ENCODE data around the gene BPTF.
"Not testable (repeated sequence)": the region's sequence is repeated elsewhere in the genome, so short reads cannot be mapped to it uniquely, and the experiment has no call there.

BPTF gene, protein sequence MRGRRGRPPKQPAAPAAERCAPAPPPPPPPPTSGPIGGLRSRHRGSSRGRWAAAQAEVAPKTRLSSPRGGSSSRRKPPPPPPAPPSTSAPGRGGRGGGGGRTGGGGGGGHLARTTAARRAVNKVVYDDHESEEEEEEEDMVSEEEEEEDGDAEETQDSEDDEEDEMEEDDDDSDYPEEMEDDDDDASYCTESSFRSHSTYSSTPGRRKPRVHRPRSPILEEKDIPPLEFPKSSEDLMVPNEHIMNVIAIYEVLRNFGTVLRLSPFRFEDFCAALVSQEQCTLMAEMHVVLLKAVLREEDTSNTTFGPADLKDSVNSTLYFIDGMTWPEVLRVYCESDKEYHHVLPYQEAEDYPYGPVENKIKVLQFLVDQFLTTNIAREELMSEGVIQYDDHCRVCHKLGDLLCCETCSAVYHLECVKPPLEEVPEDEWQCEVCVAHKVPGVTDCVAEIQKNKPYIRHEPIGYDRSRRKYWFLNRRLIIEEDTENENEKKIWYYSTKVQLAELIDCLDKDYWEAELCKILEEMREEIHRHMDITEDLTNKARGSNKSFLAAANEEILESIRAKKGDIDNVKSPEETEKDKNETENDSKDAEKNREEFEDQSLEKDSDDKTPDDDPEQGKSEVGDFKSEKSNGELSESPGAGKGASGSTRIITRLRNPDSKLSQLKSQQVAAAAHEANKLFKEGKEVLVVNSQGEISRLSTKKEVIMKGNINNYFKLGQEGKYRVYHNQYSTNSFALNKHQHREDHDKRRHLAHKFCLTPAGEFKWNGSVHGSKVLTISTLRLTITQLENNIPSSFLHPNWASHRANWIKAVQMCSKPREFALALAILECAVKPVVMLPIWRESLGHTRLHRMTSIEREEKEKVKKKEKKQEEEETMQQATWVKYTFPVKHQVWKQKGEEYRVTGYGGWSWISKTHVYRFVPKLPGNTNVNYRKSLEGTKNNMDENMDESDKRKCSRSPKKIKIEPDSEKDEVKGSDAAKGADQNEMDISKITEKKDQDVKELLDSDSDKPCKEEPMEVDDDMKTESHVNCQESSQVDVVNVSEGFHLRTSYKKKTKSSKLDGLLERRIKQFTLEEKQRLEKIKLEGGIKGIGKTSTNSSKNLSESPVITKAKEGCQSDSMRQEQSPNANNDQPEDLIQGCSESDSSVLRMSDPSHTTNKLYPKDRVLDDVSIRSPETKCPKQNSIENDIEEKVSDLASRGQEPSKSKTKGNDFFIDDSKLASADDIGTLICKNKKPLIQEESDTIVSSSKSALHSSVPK (N-terminal part only)

DNA sequence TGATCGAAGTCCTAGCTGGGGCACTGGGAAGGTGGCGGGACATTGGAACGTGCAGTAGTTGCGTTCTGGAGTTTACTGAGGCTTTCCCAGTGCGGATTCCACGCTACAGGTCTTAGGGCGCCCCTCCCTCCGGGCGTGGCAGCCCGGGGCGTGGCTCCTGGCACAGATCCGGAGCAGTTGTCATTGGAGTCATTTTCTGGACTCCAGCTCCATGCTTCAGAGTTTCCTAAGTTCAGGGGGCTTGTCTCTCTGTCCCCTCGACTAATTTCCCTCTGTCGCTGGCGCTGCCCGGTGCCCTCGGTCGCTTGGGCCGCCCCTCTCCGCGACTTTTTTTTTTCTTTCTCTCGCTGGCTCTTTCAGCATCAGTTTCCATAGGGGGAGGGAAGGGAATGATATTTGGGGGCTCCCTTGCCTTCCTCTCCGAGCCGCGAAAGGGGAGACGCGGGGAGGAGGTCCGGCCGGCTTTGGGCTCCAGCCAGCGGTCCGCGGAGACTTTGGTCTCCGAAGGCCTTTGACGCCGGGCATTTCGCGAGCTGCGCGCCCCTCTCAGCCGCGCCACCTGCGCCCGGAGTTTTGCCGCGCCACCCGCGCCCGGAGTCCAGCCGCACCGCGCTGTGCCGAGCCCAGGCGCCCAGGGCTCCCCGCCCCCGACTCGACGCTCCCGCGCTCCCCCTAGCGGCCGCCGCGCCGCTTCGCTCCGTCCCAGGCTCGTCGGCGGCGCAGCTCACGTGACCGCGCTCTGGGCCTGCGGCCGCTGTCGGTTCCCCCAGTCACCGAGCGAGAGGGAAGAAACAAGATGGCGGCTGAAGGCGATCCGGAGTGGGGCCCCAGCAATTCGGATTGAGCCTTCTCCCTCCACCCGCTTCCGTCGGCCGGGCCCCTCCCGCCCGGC, at the start of gene BPTF:
TSS of gene BPTF (plus strand) at position 769 of the 892 bp plus-strand sequence. CDS start 222 bp downstream, outside the sequence.
- Mint-ChIP-seq H3K4me1 (ENCODE audit: low read depth) (peaks cover 30% of the 10 kb centered on the region), H3K27ac (peak within 1 kb of the TSS; percentile 95), H3K36me3 (no peaks in the 10 kb centered on the region)

DNA sequence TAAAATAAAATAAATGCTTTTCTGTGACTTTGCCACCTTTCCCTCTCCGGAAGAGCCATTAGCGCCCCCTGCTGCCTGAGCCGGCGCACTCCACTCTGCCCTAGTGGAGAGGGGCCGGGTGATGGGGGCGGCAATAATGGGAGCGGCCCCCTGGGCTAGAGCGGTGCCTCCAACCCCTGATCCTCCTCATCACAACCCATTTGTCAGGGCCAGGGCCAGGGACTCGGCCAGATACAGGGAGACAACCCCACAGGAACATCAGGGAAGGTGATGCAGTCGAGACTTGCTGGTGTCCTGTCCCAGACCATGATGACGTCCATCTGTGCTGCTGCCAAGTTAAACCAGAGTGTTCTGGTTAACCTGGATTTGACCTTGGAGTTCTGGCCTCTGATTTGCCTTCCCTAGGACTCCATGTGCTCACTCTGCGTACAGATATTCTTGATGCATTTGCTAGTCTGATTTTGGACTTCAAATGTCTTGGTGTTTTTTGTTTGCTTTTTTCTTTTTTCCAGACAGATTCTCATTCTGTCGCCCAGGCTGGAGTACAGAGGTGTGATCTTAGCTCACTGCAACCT, 46.1 kb upstream of the BPTF start:
- no peak overlapping the region for H3K27ac Mint-ChIP-seq

More for the DNA sequence above, at the start of gene BPTF:
- Mint-ChIP-seq H3K9me3 (ENCODE audit: low read depth) (no peaks in the 10 kb centered on the region), H3K27me3 (no peaks in the 10 kb centered on the region), H3K4me3 (peak within 1 kb of the TSS; percentile 95)

DNA sequence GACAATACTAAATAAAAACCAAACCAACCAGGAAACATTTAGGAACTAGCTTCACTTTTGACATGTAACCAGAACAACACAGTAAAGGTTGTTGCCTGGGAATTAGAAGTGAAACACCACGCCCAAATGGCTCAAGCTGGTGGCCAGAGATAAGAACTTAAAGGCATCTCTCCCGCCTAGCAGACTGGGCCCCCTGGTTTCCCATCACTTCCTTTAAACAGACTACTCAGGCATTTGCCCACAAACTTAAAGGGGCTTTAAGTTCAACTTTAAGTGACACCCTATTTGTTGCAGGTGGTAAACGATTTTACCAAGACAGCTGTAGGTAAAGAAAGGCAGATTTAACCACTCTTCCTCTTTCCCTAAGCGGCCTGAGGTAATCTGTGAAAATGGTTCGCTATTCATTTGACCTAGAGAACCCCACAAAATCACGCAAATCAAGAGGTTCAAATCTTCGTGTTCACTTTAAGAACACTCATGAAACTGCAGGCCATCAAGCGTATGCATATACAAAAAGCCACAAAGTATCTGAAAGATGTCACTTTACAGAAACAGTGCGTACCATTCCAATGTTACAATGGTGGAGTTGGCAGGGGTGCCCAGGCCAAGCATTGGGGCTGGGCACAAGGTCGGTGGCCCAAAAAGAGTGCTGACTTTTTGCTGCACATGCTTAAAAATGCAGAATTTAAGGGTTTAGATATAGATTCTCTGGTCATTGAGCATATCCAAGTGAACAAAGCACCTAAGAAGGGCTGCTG, 40.8 kb upstream of the BPTF start:
- Mint-ChIP-seq H3K27ac (no peak overlapping the region), H3K27me3 (peaks cover 6% of the 10 kb centered on the region), H3K9me3 (ENCODE audit: low read depth) (no peaks in the 10 kb centered on the region), H3K4me3 (no peak overlapping the region), H3K4me1 (ENCODE audit: low read depth) (no peaks in the 10 kb centered on the region), H3K36me3 (peaks cover 3% of the 10 kb centered on the region)

More for the DNA sequence above, 46.1 kb upstream of the BPTF start:
- no peaks in the 10 kb centered on the region for H3K36me3 Mint-ChIP-seq
- H3K27me3 Mint-ChIP-seq: no peaks in the 10 kb centered on the region
- no peaks in the 10 kb centered on the region for H3K9me3 Mint-ChIP-seq (ENCODE audit: low read depth)
- H3K4me3 Mint-ChIP-seq: no peak overlapping the region
- H3K4me1 Mint-ChIP-seq (ENCODE audit: low read depth): no peaks in the 10 kb centered on the region

DNA sequence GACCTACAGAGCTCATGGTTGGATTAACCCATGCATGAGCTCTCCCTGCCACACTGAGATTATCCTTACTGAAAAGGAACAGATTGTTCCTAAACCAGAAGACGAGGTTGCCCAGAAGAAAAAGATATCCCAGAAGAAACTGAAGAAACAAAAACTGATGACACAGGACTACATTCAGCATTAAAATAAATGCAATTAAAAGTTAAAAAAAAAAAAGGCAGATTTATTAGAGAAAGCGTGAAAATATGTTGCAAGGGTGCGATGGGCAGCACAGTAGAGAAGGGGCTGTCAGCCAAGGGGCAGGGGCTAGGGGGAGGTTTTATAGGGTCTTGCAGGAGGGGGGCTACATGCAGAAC, 40.2 kb upstream of the BPTF start:
- peaks cover 6% of the 10 kb centered on the region for H3K27me3 Mint-ChIP-seq
- H3K36me3 Mint-ChIP-seq: peaks cover 3% of the 10 kb centered on the region
- no peak overlapping the region for H3K4me3 Mint-ChIP-seq
- no peaks in the 10 kb centered on the region for H3K9me3 Mint-ChIP-seq (ENCODE audit: low read depth)
- H3K4me1 Mint-ChIP-seq (ENCODE audit: low read depth): no peaks in the 10 kb centered on the region
- H3K27ac Mint-ChIP-seq: no peak overlapping the region

DNA sequence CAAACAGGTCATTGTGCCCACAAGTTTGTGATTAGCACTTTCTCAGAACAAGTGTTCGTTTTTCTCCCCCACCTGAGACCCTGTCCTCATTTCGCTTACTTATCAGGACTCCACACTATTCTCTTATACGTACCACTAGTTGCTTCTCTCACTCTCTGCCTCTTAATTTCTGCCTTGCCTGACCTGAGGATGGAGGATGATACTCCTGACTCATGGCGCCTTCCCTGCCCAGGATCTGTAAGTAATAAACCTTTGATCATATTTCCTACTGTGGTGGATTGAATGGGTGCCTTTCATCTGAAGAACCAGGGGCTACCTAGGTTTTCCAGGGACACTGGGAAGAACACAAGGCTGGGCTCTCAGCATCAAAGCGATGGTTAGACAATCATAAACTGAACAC, 39.8 kb upstream of the BPTF start:
- Mint-ChIP-seq H3K4me3 (no peak overlapping the region), H3K27ac (no peak overlapping the region), H3K4me1 (ENCODE audit: low read depth) (no peaks in the 10 kb centered on the region), H3K9me3 (ENCODE audit: low read depth) (no peaks in the 10 kb centered on the region), H3K27me3 (peaks cover 6% of the 10 kb centered on the region), H3K36me3 (peaks cover 3% of the 10 kb centered on the region)

DNA sequence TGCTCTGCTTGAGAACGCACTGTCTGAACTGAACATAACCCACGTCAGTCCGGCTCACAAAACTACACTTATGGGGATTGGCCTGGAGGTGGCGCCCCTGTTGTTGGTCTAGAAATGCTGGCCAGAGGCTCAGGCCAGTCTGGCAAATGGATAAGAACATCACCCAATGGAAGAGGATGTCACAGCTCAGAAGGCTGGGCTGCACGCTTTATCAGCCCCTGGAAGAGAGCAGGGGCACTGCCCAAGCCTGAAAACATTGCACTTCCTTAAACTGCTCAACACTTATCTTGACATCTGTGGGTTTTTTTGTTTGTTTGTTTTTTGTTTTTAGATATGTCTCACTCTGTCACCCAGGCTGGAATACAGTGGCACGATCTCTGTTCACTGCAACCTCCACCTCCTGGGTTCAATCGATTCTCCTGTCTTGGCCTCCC, 24.8 kb upstream of the BPTF start:
- no peaks in the 10 kb centered on the region for H3K36me3 Mint-ChIP-seq

DNA sequence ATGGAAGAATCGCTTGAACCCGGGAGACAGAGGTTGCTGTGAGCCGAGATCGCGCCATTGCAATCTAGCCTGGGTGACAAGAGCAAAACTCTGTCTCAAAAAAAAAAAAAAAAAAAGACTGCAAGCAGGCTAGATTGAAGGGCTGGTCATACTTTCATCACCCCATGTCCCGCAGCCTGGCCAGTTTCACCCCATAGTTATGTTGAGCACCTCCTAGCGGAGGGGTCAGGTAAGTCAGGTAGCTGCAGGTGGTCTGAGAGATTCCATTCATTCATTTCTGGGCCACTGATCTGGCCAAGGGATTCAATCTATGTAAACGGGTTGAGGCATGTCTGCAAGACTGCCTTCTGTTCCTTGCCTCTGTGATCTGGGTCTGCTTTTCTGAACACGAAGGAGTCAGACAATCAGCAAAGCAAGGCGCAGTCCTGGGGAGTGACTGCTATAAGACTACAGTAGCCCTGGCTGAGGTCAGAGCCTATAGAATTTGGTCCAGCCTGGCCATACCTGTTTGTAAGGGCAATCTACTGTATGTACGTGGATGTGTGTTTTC, 23.6 kb upstream of the BPTF start:
- Mint-ChIP-seq H3K9me3 (ENCODE audit: low read depth) (no peaks in the 10 kb centered on the region), H3K27me3 (no peaks in the 10 kb centered on the region), H3K4me1 (ENCODE audit: low read depth) (no peaks in the 10 kb centered on the region), H3K4me3 (no peak overlapping the region), H3K36me3 (no peaks in the 10 kb centered on the region), H3K27ac (no peak overlapping the region)

More for the DNA sequence above, 24.8 kb upstream of the BPTF start:
- no peak overlapping the region for H3K4me3 Mint-ChIP-seq
- H3K27ac Mint-ChIP-seq: no peak overlapping the region
- H3K27me3 Mint-ChIP-seq: no peaks in the 10 kb centered on the region
- H3K9me3 Mint-ChIP-seq (ENCODE audit: low read depth): no peaks in the 10 kb centered on the region
- no peaks in the 10 kb centered on the region for H3K4me1 Mint-ChIP-seq (ENCODE audit: low read depth)

DNA sequence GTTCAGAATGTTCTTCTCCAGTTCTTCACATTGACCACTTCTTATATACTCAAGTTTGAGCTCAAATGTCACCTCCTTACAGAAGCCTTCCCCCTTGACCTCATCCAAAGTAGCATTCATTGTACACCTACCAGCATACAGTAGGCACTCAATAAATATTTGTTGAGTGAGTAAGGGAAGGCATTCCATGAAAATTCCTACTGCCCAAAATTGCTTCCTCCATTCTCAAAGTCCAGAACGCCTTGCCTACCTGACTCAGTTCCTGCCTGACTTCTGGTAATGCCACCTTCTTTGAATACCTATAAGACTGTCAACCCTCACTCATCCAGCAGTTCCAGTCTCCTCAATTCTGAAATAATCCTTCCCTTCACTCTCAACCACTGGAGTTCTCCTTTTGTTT, 14.8 kb upstream of the BPTF start:
- no peaks in the 10 kb centered on the region for H3K4me1 Mint-ChIP-seq (ENCODE audit: low read depth)
- no peak overlapping the region for H3K27ac Mint-ChIP-seq
- no peaks in the 10 kb centered on the region for H3K27me3 Mint-ChIP-seq
- H3K4me3 Mint-ChIP-seq: no peak overlapping the region
- no peaks in the 10 kb centered on the region for H3K36me3 Mint-ChIP-seq
- no peaks in the 10 kb centered on the region for H3K9me3 Mint-ChIP-seq (ENCODE audit: low read depth)

DNA sequence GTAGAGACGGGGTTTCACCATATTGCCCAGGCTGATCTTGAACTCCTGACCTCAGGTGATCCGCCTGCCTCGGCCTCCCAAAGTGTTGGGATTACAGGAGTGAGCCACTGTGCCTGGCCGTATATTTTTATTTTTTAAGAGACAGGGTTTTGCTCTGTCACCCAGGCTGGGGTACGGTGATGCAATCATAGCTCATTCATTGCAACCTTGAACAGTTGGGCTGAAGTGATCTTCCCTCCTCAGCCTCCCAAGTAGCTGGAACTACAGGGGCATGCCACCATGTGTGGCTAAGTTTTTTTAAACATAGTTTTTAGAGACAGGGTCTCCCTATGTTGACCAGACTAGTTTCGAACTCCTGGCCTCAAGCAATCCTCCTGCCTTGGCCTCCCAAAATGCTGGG, 12.9 kb upstream of the BPTF start:
- not testable (repeated sequence) for H3K4me1 Mint-ChIP-seq (ENCODE audit: low read depth); H3K9me3 Mint-ChIP-seq (ENCODE audit: low read depth); H3K36me3 Mint-ChIP-seq; H3K27me3 Mint-ChIP-seq; H3K27ac Mint-ChIP-seq; H3K4me3 Mint-ChIP-seq

DNA sequence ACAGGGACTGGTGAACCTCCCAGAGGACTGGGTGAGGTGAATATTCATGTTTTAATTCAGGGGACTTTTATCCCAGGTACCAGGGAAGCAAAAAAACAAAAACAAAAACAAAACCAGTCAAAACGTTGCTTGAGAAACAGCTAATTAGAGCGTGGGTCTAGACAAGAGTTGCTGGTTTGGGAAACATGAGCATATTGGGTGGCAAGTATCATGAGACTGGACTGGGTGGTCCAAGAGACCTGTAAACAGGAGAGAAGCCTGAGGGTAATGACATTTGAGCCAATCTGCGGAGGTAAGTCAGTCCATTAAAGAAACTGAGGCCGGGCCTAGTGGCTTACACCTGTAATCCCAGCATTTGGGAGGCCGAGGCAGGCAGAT, 11.5 kb upstream of the BPTF start:
- Mint-ChIP-seq H3K27ac (no peak overlapping the region), H3K4me3 (no peak overlapping the region), H3K36me3 (no peaks in the 10 kb centered on the region), H3K9me3 (ENCODE audit: low read depth) (no peaks in the 10 kb centered on the region), H3K27me3 (peaks cover 2% of the 10 kb centered on the region), H3K4me1 (ENCODE audit: low read depth) (no peaks in the 10 kb centered on the region)

DNA sequence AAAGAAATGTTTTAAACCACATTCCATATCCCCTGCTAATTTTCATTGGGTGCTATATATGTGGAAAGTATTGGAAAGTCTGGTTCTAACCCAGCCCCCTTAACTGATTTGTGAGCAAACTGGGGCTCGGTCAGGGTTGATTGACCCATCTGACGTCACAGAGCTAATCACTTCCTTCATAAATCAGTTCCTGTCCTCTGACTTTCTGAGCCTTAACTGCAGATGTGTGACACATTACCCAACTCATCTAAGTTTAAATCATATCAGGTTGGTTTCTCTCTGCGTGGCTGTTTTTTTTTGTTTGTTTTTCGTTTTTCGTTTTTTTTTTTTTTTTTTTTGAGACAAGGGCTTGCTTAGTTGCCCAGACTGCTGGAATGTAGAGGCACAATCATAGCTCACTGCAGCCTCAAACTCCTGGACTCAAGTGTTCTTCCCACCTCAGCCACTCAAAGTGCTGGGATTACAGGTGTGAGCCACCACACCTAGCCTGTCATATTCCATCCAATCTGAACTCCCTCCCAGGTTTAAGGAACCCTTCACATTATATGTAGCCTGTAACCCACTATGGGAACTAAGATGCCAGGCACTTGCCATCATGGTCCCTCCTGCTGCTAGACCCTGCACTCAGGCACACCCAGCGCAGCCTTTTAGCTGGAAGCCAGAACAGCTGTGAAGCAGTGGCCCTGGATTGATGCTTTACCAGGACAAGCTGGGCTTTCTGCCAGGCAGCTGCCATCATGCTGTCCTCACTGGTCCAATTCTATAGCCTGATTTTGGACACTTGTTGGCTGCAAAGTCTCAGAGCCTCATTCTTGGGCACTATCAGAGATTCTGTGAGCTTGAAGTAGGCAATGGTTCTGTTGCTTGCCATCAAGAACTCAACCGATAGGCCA, 6.9 kb upstream of the BPTF start:
- Mint-ChIP-seq H3K4me3 (no peak overlapping the region), H3K9me3 (ENCODE audit: low read depth) (no peaks in the 10 kb centered on the region)

DNA sequence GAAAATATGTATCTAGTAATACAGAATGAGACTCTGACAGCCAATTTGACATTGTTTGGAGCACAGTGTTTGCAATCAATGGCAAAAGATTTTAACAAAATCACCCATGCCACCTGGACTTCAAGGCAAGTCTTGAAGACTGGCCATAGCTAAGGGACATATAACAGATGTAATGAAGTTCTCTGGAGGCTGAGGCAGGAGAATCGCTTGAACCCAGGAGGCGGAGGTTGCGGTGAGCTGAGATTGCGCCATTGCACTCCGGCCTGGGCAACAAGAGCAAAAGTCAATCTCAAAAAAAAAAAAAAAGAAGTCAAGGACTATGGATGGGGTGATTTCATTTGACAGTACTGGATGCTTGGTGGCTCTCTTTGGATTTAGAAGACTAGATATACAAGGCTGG, 5.6 kb upstream of the BPTF start:
- H3K4me3 Mint-ChIP-seq: no peak overlapping the region
- H3K4me1 Mint-ChIP-seq (ENCODE audit: low read depth): peaks cover 3% of the 10 kb centered on the region
- H3K9me3 Mint-ChIP-seq (ENCODE audit: low read depth): no peaks in the 10 kb centered on the region
- no peaks in the 10 kb centered on the region for H3K36me3 Mint-ChIP-seq
- H3K27ac Mint-ChIP-seq: no peak overlapping the region
- H3K27me3 Mint-ChIP-seq: peaks cover 2% of the 10 kb centered on the region

More for the DNA sequence above, 6.9 kb upstream of the BPTF start:
- H3K4me1 Mint-ChIP-seq (ENCODE audit: low read depth): no peaks in the 10 kb centered on the region
- H3K36me3 Mint-ChIP-seq: no peaks in the 10 kb centered on the region
- H3K27ac Mint-ChIP-seq: no peak overlapping the region
- H3K27me3 Mint-ChIP-seq: peaks cover 2% of the 10 kb centered on the region

Measured in activated naive CD8-positive, alpha-beta T cell (primary cell).